Gastroesophageal sphincter (tissue), 4 donors: Measurements from ENCODE around the gene CDK5R1. TPM values are rescaled to one million over a fixed set of nuclear protein-coding genes. Genes with fewer than 3 reads are reported as not detected.

ENCODE experiments used
- ATAC-seq: fragments of 150-250 bp; one replicate; pipeline ENCODE4 v1.9.1; 2016; ENCODE audit warnings: mild to moderate bottlenecking, moderate library complexity
- H3K27ac ChIP-seq, 4 donors: fragments of 200-600 bp; sonication (generic) in 3 of 4; 1 replicate in 3 of 4; 2 replicates in 1 of 4; pipeline ENCODE4 v1.5.1; 2016 to 2019
- H3K27me3 ChIP-seq: fragments of 200-600 bp; sonication (generic); one replicate; pipeline ENCODE4 v1.5.1; 2019
- H3K36me3 ChIP-seq, 2 donors: fragments of 200-600 bp; sonication (generic); one replicate each; pipeline ENCODE4 v1.5.1; 2019; ENCODE audit warnings: control low read depth in 1 of 2
- H3K4me1 ChIP-seq, 3 donors: fragments of 200-600 bp; sonication (generic); 1 replicate in 2 of 3; 2 replicates in 1 of 3; pipeline ENCODE4 v1.5.1; 2016 to 2019; ENCODE audit warnings: control low read depth in 2 of 3
- H3K4me3 ChIP-seq, 2 donors: fragments of 200-600 bp; sonication (generic); one replicate each; pipeline ENCODE4 v1.5.1; 2019; ENCODE audit warnings: mild to moderate bottlenecking in 1 of 2, moderate library complexity in 1 of 2
- H3K9me3 ChIP-seq, 3 donors: fragments of 200-600 bp; sonication (generic); one replicate each; pipeline ENCODE4 v1.5.1; 2017 to 2019; ENCODE audit warnings: control low read depth in 2 of 3
- EP300 ChIP-seq: sonication (generic); formaldehyde crosslinking; IDR thresholded peaks from one replicate; pipeline ENCODE4 v1.6.1; 2017; ENCODE audit warnings: antibody characterized with exemption, mild to moderate bottlenecking
- POLR2A ChIP-seq, 2 donors: fragments of 450-650 bp; IDR thresholded peaks; one replicate each; pipeline ENCODE4 v1.6.1; 2017; ENCODE audit warnings: antibody characterized with exemption in 2 of 2, mild to moderate bottlenecking in 2 of 2, moderate library complexity in 1 of 2
- POLR2AphosphoS5 ChIP-seq: sonication (generic); formaldehyde crosslinking; IDR thresholded peaks from one replicate; pipeline ENCODE4 v1.6.1; 2017; ENCODE audit warnings: antibody characterized with exemption
- WGBS, 2 donors: methylation state at CpG; one replicate each; pipeline ENCODE4 v1.1.5; 2018; ENCODE audit warnings: low coverage in 1 of 2; 5-methylcytosine and 5-hydroxymethylcytosine counted together
- total RNA-seq, 4 donors: library from RNA; depleted of rRNA; stranded (reverse); fragments of >200 nt; gene quantifications; one replicate each; pipeline ENCODE4 v1.1.0, GENCODE V29; 2016
- TF ChIP-seq, protein P1 (sequence below), 4 experiments: fragments of 200-600 bp in 2 of 4; fragments of 450-650 bp in 2 of 4; sonication (generic) in 1 of 4; IDR thresholded peaks; one replicate each; pipeline ENCODE4 v1.5.1; 2017 to 2019; ENCODE audit warnings: antibody characterized with exemption in 4 of 4, mild to moderate bottlenecking in 2 of 4, moderate library complexity in 2 of 4

Gene CDK5R1
- total RNA-seq, 4 donors from 2014 or later: 0.54 to 1.5 (median 1.0) TPM; not detected in 1

GRCh38 chr17:32503251-32504165 is 16.7 kb downstream of the CDK5R1 start:
- TF ChIP-seq POLR2A (IDR thresholded peaks at IDR 0.05) (no peak), EP300 (no peak), POLR2AphosphoS5 (no peak)
- TF ChIP-seq, protein P1, sequence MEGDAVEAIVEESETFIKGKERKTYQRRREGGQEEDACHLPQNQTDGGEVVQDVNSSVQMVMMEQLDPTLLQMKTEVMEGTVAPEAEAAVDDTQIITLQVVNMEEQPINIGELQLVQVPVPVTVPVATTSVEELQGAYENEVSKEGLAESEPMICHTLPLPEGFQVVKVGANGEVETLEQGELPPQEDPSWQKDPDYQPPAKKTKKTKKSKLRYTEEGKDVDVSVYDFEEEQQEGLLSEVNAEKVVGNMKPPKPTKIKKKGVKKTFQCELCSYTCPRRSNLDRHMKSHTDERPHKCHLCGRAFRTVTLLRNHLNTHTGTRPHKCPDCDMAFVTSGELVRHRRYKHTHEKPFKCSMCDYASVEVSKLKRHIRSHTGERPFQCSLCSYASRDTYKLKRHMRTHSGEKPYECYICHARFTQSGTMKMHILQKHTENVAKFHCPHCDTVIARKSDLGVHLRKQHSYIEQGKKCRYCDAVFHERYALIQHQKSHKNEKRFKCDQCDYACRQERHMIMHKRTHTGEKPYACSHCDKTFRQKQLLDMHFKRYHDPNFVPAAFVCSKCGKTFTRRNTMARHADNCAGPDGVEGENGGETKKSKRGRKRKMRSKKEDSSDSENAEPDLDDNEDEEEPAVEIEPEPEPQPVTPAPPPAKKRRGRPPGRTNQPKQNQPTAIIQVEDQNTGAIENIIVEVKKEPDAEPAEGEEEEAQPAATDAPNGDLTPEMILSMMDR (IDR thresholded peaks at IDR 0.05): no peak
- no peaks in the 10 kb centered on the region for H3K9me3 ChIP-seq
- ATAC-seq: no peak
- H3K27me3 ChIP-seq: no peaks in the 10 kb centered on the region
- H3K4me3 ChIP-seq: no peak overlapping the region
- peaks cover 0 to 12% (median 0%) of the 10 kb centered on the region in 3 donors for H3K4me1 ChIP-seq
- WGBS, 2 donors: 28 to 81% methylated on average over 2 of the region's 7 CpGs
- no peak overlapping the region for H3K27ac ChIP-seq
- no peaks in the 10 kb centered on the region for H3K36me3 ChIP-seq

GRCh38 chr17:32504166-32504990 is 17.6 kb downstream of the CDK5R1 start:
- Histone ChIP-seq H3K27me3 (no peaks in the 10 kb centered on the region), H3K4me3 (no peak overlapping the region), H3K4me1 (peaks cover 0 to 12% (median 0%) of the 10 kb centered on the region in 3 donors), H3K9me3 (no peaks in the 10 kb centered on the region), H3K36me3 (no peaks in the 10 kb centered on the region), H3K27ac (no peak overlapping the region)
- 75 to 80% methylated on average over 9 to 11 of the region's 18 CpGs for WGBS, 2 donors
- ATAC-seq: no peak
- no peak for TF ChIP-seq EP300
- TF ChIP-seq POLR2AphosphoS5: no peak
- TF ChIP-seq, protein P1 (IDR thresholded peaks at IDR 0.05): no peak
- no peak for TF ChIP-seq POLR2A (IDR thresholded peaks at IDR 0.05)

- H3K4me3 ChIP-seq: no peak overlapping the region
- H3K27me3 ChIP-seq: no peaks in the 10 kb centered on the region
- ATAC-seq: no peak
- peaks cover 0 to 8% (median 0%) of the 10 kb centered on the region in 3 donors for H3K4me1 ChIP-seq
- 81 to 87% methylated on average over 5 of the region's 5 CpGs for whole genome bisulfite sequencing, 2 donors
- no peaks in the 10 kb centered on the region for H3K36me3 ChIP-seq
- no peaks in the 10 kb centered on the region for H3K9me3 ChIP-seq
- TF ChIP-seq POLR2AphosphoS5: no peak
- TF ChIP-seq EP300: no peak
- TF ChIP-seq, protein P1 (IDR thresholded peaks at IDR 0.05): no peak
- no peak for TF ChIP-seq POLR2A (IDR thresholded peaks at IDR 0.05)
- no peak overlapping the region for H3K27ac ChIP-seq
These were observed 22.1 kb downstream of the CDK5R1 start for GRCh38 chr17:32508926-32509325.

DNA sequence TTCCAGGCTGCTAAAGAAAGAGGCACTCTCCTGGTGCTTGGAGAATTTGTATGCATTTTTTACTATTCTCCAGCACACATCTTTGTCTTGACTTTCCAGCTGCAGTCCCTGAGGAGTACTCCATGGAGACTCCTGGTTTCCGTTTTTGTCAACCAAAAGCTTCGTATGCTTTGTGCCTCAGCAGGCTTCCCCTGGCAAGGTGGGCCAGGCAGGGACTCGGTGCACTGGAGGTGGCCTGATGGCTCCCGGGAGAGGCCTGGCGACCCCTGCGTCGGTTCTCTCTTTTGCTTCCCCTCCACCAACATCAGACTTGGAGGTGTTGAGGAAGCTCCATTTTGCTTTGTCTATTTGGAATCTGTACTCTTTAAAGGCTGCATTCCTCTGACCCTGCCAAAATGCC is 23.7 kb downstream of the CDK5R1 start:
- no peak for ATAC-seq
- WGBS, 2 donors: 80% methylated on average over 1 of the region's 7 CpGs; no CpG with 5 or more reads in 1 of the 2 donors

More for the DNA sequence above, 23.7 kb downstream of the CDK5R1 start:
- no peak overlapping the region for H3K4me3 ChIP-seq
- H3K27ac ChIP-seq: no peak overlapping the region
- no peaks in the 10 kb centered on the region for H3K36me3 ChIP-seq
- no peaks in the 10 kb centered on the region for H3K4me1 ChIP-seq
- no peaks in the 10 kb centered on the region for H3K9me3 ChIP-seq
- TF ChIP-seq POLR2A (IDR thresholded peaks at IDR 0.05) (no peak), POLR2AphosphoS5 (no peak), EP300 (no peak)
- TF ChIP-seq, protein P1 (IDR thresholded peaks at IDR 0.05): no peak
- no peaks in the 10 kb centered on the region for H3K27me3 ChIP-seq
